B cell (primary cell): ENCODE measurements around the gene MAD1L1.

Experiments
- EZH2 ChIP-seq: IDR thresholded peaks from 2 replicates; pipeline ENCODE4 v1.6.1; 2012; ENCODE audit warnings: borderline replicate concordance, low read depth, mild to moderate bottlenecking, moderate library complexity, low read length; ENCODE audit not compliant: insufficient read depth, poor library complexity, severe bottlenecking
- TF ChIP-seq, protein P1 (sequence below): fragments of 200-600 bp; IDR thresholded peaks from one replicate; pipeline ENCODE4 v1.8.0; 2022; ENCODE audit warnings: antibody characterized with exemption, mild to moderate bottlenecking

DNA sequence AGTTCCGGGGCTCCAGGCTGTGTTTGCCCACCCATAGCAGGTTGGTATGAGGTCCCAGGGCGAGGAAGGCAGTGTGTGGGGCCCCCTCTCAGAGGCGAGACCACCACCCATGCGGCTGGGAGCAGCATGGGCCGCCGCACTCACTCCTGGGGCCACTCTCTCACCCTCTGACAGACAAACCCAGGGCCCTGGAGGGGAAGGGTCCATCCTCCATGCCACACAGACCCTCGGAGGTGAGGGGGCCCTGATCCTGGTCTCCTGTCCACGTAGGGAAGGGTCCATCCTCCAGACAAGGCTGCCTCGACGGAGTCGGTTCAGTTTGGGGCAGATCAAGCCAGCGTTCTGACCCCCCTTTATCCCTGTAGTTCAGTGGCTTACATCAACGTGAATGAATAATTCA, 331.9 kb downstream of the MAD1L1 start:
- TF ChIP-seq, protein P1, sequence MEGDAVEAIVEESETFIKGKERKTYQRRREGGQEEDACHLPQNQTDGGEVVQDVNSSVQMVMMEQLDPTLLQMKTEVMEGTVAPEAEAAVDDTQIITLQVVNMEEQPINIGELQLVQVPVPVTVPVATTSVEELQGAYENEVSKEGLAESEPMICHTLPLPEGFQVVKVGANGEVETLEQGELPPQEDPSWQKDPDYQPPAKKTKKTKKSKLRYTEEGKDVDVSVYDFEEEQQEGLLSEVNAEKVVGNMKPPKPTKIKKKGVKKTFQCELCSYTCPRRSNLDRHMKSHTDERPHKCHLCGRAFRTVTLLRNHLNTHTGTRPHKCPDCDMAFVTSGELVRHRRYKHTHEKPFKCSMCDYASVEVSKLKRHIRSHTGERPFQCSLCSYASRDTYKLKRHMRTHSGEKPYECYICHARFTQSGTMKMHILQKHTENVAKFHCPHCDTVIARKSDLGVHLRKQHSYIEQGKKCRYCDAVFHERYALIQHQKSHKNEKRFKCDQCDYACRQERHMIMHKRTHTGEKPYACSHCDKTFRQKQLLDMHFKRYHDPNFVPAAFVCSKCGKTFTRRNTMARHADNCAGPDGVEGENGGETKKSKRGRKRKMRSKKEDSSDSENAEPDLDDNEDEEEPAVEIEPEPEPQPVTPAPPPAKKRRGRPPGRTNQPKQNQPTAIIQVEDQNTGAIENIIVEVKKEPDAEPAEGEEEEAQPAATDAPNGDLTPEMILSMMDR = no peak
- no peak for TF ChIP-seq EZH2
